ENCODE data around the gene TOP3B.

The TOP3B gene

GRCh38 chr22:21963286-21963685, 19.3 kb downstream of the TOP3B start:
- Histone ChIP-seq H4K91ac (ENCODE audit: low read depth, low read length) (no peak overlapping the region), H2BK12ac (ENCODE audit: low read length) (no peak overlapping the region), H4K12ac (ENCODE audit: low read depth, low read length) (no peak overlapping the region), H3K9ac (ENCODE audit: low read length) (no peak overlapping the region), H2BK120ac (ENCODE audit: insufficient read depth, low read length, poor library complexity) (no peak overlapping the region), H3K27me3 (ENCODE audit: insufficient read depth, low read length) (no peaks in the 10 kb centered on the region), H4K8ac (ENCODE audit: low read depth, low read length) (no peak overlapping the region), H2AK5ac (ENCODE audit: low read length) (no peak overlapping the region), H3K4me1 (ENCODE audit: control insufficient read depth in 1 of 2, insufficient read depth in 2 of 2, low read length in 2 of 2) (no peaks in the 10 kb centered on the region), H3K27ac (ENCODE audit: low read depth, low read length) (no peak overlapping the region), H3K14ac (ENCODE audit: low read length) (no peak overlapping the region), H3K4ac (ENCODE audit: low read depth, low read length) (no peak overlapping the region), H3K23ac (ENCODE audit: low read length) (no peak overlapping the region), H3K9me3 (ENCODE audit: insufficient read depth, low read depth, low read length) (peaks cover 11% of the 10 kb centered on the region), H3K4me2 (ENCODE audit: low read length) (no peak overlapping the region), H3K36me3 (ENCODE audit: control insufficient read depth in 1 of 2, insufficient read depth in 2 of 2, low read length in 2 of 2) (peaks cover 89 to 91% of the 10 kb centered on the region in 2 experiments), H2BK5ac (ENCODE audit: low read depth, low read length, poor library complexity) (no peak overlapping the region), H3K79me2 (ENCODE audit: control insufficient read depth, insufficient read depth, low read length, poor library complexity) (no peaks in the 10 kb centered on the region), H3K18ac (ENCODE audit: low read length) (no peak overlapping the region), H3K79me1 (ENCODE audit: low read length) (no peaks in the 10 kb centered on the region), H3K4me3 (ENCODE audit: low read depth, low read length) (no peak overlapping the region), H2AFZ (ENCODE audit: insufficient read depth, low read length, poor library complexity) (no peak overlapping the region)
- no peak for DNase-seq
- no CpG with 5 or more reads among the region's 7 CpGs for WGBS (ENCODE audit: extremely low coverage, insufficient coverage, insufficient read length)

GRCh38 chr22:21962655-21962949, 20.0 kb downstream of the TOP3B start:
- no peak overlapping the region for H3K14ac ChIP-seq (ENCODE audit: low read length)
- no peak overlapping the region for H2BK120ac ChIP-seq (ENCODE audit: insufficient read depth, low read length, poor library complexity)
- H3K4me3 ChIP-seq (ENCODE audit: low read depth, low read length), result no peak overlapping the region
- H3K9ac ChIP-seq (ENCODE audit: low read length), result no peak overlapping the region
- no peak overlapping the region for H3K23ac ChIP-seq (ENCODE audit: low read length)
- WGBS (ENCODE audit: extremely low coverage, insufficient coverage, insufficient read length), result no CpG with 5 or more reads among the region's 11 CpGs
- no peak overlapping the region for H3K4ac ChIP-seq (ENCODE audit: low read depth, low read length)
- no peak overlapping the region for H2BK12ac ChIP-seq (ENCODE audit: low read length)
- H3K36me3 ChIP-seq (ENCODE audit: control insufficient read depth in 1 of 2, insufficient read depth in 2 of 2, low read length in 2 of 2), result peaks cover 83 to 85% of the 10 kb centered on the region in 2 experiments
- no peak overlapping the region for H4K91ac ChIP-seq (ENCODE audit: low read depth, low read length)
- H3K4me1 ChIP-seq (ENCODE audit: control insufficient read depth in 1 of 2, insufficient read depth in 2 of 2, low read length in 2 of 2), result no peaks in the 10 kb centered on the region
- H3K4me2 ChIP-seq (ENCODE audit: low read length), result no peak overlapping the region
- H2AK5ac ChIP-seq (ENCODE audit: low read length), result no peak overlapping the region
- no peaks in the 10 kb centered on the region for H3K27me3 ChIP-seq (ENCODE audit: insufficient read depth, low read length)
- no peak overlapping the region for H3K27ac ChIP-seq (ENCODE audit: low read depth, low read length)
- no peak for DNase-seq
- H2BK5ac ChIP-seq (ENCODE audit: low read depth, low read length, poor library complexity), result no peak overlapping the region
- no peaks in the 10 kb centered on the region for H3K79me2 ChIP-seq (ENCODE audit: control insufficient read depth, insufficient read depth, low read length, poor library complexity)
- no peak overlapping the region for H2AFZ ChIP-seq (ENCODE audit: insufficient read depth, low read length, poor library complexity)
- H4K12ac ChIP-seq (ENCODE audit: low read depth, low read length), result no peak overlapping the region
- no peak overlapping the region for H4K8ac ChIP-seq (ENCODE audit: low read depth, low read length)
- H3K79me1 ChIP-seq (ENCODE audit: low read length), result no peaks in the 10 kb centered on the region
- H3K9me3 ChIP-seq (ENCODE audit: insufficient read depth, low read depth, low read length), result peaks cover 11% of the 10 kb centered on the region
- H3K18ac ChIP-seq (ENCODE audit: low read length), result no peak overlapping the region

DNA sequence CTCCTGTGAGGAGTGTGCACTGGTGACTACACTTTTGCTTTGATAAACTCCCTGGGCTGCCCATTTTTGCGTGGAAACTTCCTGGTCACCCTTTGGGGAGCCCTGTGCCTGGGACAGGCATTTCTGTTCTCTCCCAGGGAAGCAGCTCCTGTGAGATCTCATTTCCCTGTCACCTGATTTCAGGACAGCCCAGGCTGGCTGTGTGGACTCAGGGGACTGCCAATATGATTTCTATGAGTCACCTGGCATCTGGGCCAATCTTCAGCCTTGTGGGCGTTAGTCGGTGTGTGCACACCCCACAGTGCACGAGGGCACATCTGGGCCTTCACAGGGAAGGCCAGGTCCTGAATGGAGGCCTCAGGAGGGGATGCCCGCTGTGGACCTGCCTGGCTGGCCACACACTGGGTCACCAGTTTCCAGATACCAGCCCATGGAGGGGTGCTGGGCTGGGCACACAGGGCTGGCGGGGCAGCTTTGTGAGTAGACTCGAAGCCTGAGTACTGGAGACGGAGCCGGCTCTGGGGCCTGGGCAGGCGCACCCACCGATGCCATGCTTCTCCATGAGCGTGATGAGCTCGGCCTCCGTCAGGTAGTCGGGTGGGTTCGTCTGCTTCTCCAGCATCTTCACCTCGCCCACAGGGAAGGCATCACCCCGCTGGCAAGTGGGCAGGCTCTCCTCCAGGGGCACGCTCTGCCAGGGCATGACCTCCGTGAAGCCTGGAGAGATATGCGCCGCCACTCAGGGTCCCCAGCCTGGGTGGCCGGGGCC, 20.5 kb downstream of the TOP3B start:
- H3K79me2 ChIP-seq (ENCODE audit: control insufficient read depth, insufficient read depth, low read length, poor library complexity), result no peaks in the 10 kb centered on the region
- no peak overlapping the region for H2AK5ac ChIP-seq (ENCODE audit: low read length)

GRCh38 chr22:21961127-21961867, 21.3 kb downstream of the TOP3B start:
- H3K18ac ChIP-seq (ENCODE audit: low read length), result no peak overlapping the region
- no peak overlapping the region for H2BK5ac ChIP-seq (ENCODE audit: low read depth, low read length, poor library complexity)
- no peak overlapping the region for H3K23ac ChIP-seq (ENCODE audit: low read length)
- H3K9ac ChIP-seq (ENCODE audit: low read length), result no peak overlapping the region
- H3K27me3 ChIP-seq (ENCODE audit: insufficient read depth, low read length), result no peaks in the 10 kb centered on the region
- no peaks in the 10 kb centered on the region for H3K79me1 ChIP-seq (ENCODE audit: low read length)
- H4K12ac ChIP-seq (ENCODE audit: low read depth, low read length), result no peak overlapping the region
- H2AK5ac ChIP-seq (ENCODE audit: low read length), result no peak overlapping the region
- no peak overlapping the region for H2AFZ ChIP-seq (ENCODE audit: insufficient read depth, low read length, poor library complexity)
- peaks cover 70 to 73% of the 10 kb centered on the region in 2 experiments for H3K36me3 ChIP-seq (ENCODE audit: control insufficient read depth in 1 of 2, insufficient read depth in 2 of 2, low read length in 2 of 2)
- no peak overlapping the region for H3K14ac ChIP-seq (ENCODE audit: low read length)
- WGBS (ENCODE audit: extremely low coverage, insufficient coverage, insufficient read length), result no CpG with 5 or more reads among the region's 18 CpGs
- H4K91ac ChIP-seq (ENCODE audit: low read depth, low read length), result no peak overlapping the region
- H3K79me2 ChIP-seq (ENCODE audit: control insufficient read depth, insufficient read depth, low read length, poor library complexity), result no peaks in the 10 kb centered on the region
- H3K4me3 ChIP-seq (ENCODE audit: low read depth, low read length), result no peak overlapping the region
- DNase-seq, result no peak
- H3K27ac ChIP-seq (ENCODE audit: low read depth, low read length), result no peak overlapping the region
- H3K4me1 ChIP-seq (ENCODE audit: control insufficient read depth in 1 of 2, insufficient read depth in 2 of 2, low read length in 2 of 2), result no peaks in the 10 kb centered on the region
- H3K4ac ChIP-seq (ENCODE audit: low read depth, low read length), result no peak overlapping the region
- H2BK120ac ChIP-seq (ENCODE audit: insufficient read depth, low read length, poor library complexity), result no peak overlapping the region
- H3K4me2 ChIP-seq (ENCODE audit: low read length), result no peak overlapping the region
- H3K9me3 ChIP-seq (ENCODE audit: insufficient read depth, low read depth, low read length), result peaks cover 11% of the 10 kb centered on the region
- H4K8ac ChIP-seq (ENCODE audit: low read depth, low read length), result no peak overlapping the region
- H2BK12ac ChIP-seq (ENCODE audit: low read length), result no peak overlapping the region

More for the DNA sequence above, 20.5 kb downstream of the TOP3B start:
- H3K79me1 ChIP-seq (ENCODE audit: low read length), result no peaks in the 10 kb centered on the region
- H3K4me1 ChIP-seq (ENCODE audit: control insufficient read depth in 1 of 2, insufficient read depth in 2 of 2, low read length in 2 of 2), result no peaks in the 10 kb centered on the region
- H2BK5ac ChIP-seq (ENCODE audit: low read depth, low read length, poor library complexity), result no peak overlapping the region
- no peak overlapping the region for H3K4me2 ChIP-seq (ENCODE audit: low read length)
- H3K18ac ChIP-seq (ENCODE audit: low read length), result no peak overlapping the region
- peaks cover 77 to 80% of the 10 kb centered on the region in 2 experiments for H3K36me3 ChIP-seq (ENCODE audit: control insufficient read depth in 1 of 2, insufficient read depth in 2 of 2, low read length in 2 of 2)
- no peak overlapping the region for H4K12ac ChIP-seq (ENCODE audit: low read depth, low read length)
- no peak overlapping the region for H3K14ac ChIP-seq (ENCODE audit: low read length)
- H4K8ac ChIP-seq (ENCODE audit: low read depth, low read length), result no peak overlapping the region
- H4K91ac ChIP-seq (ENCODE audit: low read depth, low read length), result no peak overlapping the region
- H3K23ac ChIP-seq (ENCODE audit: low read length), result no peak overlapping the region
- DNase-seq, result no peak
- no peak overlapping the region for H2BK120ac ChIP-seq (ENCODE audit: insufficient read depth, low read length, poor library complexity)
- H3K27me3 ChIP-seq (ENCODE audit: insufficient read depth, low read length), result no peaks in the 10 kb centered on the region
- no peak overlapping the region for H3K4me3 ChIP-seq (ENCODE audit: low read depth, low read length)
- no peak overlapping the region for H3K27ac ChIP-seq (ENCODE audit: low read depth, low read length)
- no peak overlapping the region for H3K9ac ChIP-seq (ENCODE audit: low read length)
- no peak overlapping the region for H2BK12ac ChIP-seq (ENCODE audit: low read length)
- WGBS (ENCODE audit: extremely low coverage, insufficient coverage, insufficient read length), result no CpG with 5 or more reads among the region's 23 CpGs
- peaks cover 11% of the 10 kb centered on the region for H3K9me3 ChIP-seq (ENCODE audit: insufficient read depth, low read depth, low read length)
- H2AFZ ChIP-seq (ENCODE audit: insufficient read depth, low read length, poor library complexity), result no peak overlapping the region
- H3K4ac ChIP-seq (ENCODE audit: low read depth, low read length), result no peak overlapping the region
